ENCODE measurements around the gene PTOV1. TPM values are rescaled to one million over a fixed set of nuclear protein-coding genes. Genes with fewer than 3 reads are reported as not detected.
A peak's percentile ranks its signal among the peaks of the same experiment; 100 is the strongest.

The PTOV1 gene
- total and polyA plus RNA-seq, 12 donors, result 67.8 to 220 (median 91.4) TPM

DNA sequence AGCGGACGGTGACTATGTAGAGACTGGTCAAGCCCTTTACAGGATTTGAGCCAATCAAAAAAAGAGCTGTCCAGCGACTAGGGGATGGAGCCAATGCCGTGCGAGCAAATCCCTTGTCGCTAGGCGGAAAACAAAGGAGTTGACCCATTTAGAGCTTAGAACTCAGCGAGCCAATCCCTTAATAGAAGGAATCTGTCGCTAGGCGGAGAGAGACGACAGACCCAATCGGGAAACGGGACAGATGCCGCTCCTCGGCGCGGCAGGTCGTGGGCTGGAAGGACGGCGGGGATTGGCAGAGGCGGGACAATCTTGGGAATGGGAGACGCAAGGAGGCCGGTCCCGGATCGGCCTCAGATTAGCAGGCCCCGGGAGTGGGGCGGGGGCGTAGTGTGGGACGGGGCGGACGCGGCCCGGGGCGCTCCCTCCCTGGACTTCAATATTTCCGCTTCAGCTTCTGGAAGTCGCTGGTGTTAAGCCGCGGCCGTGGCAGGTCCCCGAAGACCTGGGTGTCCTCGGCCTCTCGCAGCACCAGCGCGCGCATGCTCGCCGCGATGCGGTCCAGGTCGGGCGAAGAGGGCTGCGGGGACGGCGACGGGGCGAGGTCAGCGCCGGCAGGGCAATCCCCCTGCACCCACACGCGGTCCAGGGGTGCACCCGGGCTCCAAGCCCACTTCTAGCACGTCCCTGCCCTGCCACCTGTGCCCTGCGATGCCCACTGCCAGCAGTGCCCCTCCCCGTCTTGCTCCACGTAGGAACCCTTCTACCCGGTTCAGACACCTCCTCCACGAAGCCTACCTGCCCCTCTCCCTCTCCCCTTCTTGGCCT, 18.7 kb downstream of the PTOV1 start:
- TF ChIP-seq, protein P1, sequence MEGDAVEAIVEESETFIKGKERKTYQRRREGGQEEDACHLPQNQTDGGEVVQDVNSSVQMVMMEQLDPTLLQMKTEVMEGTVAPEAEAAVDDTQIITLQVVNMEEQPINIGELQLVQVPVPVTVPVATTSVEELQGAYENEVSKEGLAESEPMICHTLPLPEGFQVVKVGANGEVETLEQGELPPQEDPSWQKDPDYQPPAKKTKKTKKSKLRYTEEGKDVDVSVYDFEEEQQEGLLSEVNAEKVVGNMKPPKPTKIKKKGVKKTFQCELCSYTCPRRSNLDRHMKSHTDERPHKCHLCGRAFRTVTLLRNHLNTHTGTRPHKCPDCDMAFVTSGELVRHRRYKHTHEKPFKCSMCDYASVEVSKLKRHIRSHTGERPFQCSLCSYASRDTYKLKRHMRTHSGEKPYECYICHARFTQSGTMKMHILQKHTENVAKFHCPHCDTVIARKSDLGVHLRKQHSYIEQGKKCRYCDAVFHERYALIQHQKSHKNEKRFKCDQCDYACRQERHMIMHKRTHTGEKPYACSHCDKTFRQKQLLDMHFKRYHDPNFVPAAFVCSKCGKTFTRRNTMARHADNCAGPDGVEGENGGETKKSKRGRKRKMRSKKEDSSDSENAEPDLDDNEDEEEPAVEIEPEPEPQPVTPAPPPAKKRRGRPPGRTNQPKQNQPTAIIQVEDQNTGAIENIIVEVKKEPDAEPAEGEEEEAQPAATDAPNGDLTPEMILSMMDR (IDR thresholded peaks at IDR 0.05), result peak in 3 of 9 donors; percentile 14 to 24 (median 16)
- Histone ChIP-seq H3K27me3 (no peaks in the 10 kb centered on the region), H3K4me3 (peak overlapping the region; percentile 41 to 73 (median 60)), H3K4me1 (peaks cover 20 to 61% (median 49%) of the 10 kb centered on the region in 9 donors), H3K27ac (peak overlapping the region; percentile 88 to 98 (median 94)), H3K9me3 (no peaks in the 10 kb centered on the region), H3K36me3 (peaks cover 0 to 28% (median 4%) of the 10 kb centered on the region in 9 donors)
- intact Hi-C loops (cut with DNase I), result loop anchor here in 5 of 10 donors (2.0 to 10.0 kb wide), 4 partner anchors 51 to 355 kb away; partner anchors contain the start of genes MED25 (in 5 of the 5), FCGRT (in 1 of the 5) and PRMT1 (in 1 of the 5)
- DNase-seq, result peak; percentile 96 to 98
- WGBS, 2 donors, result 1% methylated on average over 67 of the region's 67 CpGs
- ATAC-seq, result peak; percentile 77 to 91 (median 84)

DNA sequence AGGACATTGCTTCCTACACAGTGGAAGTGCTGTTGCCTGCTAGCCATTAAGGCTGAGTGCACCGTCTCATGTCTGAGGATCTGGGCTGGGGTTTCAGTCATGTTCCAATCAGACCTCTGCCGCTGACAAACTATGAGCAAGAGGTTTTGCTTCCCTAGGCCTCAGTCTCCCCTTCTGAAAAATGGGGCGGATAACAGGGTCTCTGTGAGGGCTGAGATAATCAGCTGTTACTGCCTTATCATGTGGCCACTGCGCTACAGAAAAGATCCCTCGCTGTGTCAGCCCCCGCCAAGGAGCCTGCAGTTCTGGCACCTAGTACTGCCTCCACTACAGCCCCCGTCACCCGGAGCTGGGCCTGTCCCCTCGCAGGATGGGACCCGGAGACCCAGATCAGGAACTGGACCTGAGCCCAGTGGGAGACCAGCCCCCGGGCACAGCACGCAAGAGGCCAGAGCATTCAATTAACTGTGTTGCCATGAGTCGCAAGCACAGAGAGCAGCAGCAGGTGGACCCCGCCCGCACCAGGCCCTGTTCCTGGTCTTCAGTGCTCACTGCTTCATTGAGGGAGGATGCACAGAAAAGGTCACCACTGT, 19.4 kb downstream of the PTOV1 start:
- H3K36me3 ChIP-seq, result peaks cover 0 to 25% (median 4%) of the 10 kb centered on the region in 9 donors
- no peaks in the 10 kb centered on the region for H3K27me3 ChIP-seq
- H3K4me1 ChIP-seq, result peaks cover 19 to 61% (median 48%) of the 10 kb centered on the region in 9 donors
- intact Hi-C loops (cut with DNase I), result no loop called here
- DNase-seq (peak in 1 of 2 donors; percentile 29), ATAC-seq (no peak)
- WGBS, 2 donors, result 75 to 76% methylated on average over 15 of the region's 15 CpGs
- peak overlapping the region; percentile 88 to 98 (median 94) for H3K27ac ChIP-seq
- TF ChIP-seq, protein P1 (IDR thresholded peaks at IDR 0.05), result no peak
- H3K9me3 ChIP-seq, result no peaks in the 10 kb centered on the region
- H3K4me3 ChIP-seq, result peak overlapping the region in 9 of 10 donors; percentile 42 to 73 (median 61)

DNA sequence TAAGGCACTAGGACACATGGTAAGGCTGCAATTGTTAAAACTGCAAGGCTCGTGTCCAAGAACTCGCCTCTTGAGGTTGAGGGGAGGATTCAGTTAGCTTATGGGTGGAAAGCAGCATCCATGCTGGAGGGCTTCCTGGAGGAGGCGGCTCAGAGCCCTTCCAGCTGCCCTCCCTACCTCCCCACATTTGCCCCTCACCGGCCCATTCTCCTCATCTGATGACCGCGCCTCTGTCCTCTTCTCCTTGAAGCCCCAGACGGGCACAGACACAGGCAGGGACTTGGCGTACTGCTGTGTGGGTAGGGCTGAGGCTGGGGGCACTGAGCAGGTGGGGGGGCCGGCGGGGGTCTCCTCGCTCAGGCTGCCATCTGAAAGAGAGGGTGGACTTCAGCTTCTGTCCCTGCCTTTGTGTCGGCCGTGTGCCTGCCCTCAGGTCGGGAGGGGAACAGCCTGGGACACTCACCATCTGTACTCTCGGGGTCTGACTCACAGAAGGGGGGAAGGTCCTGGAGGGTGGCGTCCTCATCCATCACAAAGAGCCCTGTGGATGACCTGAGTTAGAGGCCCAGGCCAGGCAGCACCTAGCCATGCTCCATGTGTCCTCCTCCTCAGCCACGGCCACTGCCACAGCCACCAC, 20.5 kb downstream of the PTOV1 start:
- DNase-seq, result peak in 1 of 2 donors; percentile 15
- peaks cover 15 to 56% (median 43%) of the 10 kb centered on the region in 9 donors for H3K4me1 ChIP-seq

More for the DNA sequence above, 20.5 kb downstream of the PTOV1 start:
- H3K9me3 ChIP-seq, result no peaks in the 10 kb centered on the region
- no peak overlapping the region for H3K4me3 ChIP-seq
- TF ChIP-seq, protein P1 (IDR thresholded peaks at IDR 0.05), result no peak
- intact Hi-C loops (cut with DNase I), result no loop called here
- WGBS, 2 donors, result 91 to 92% methylated on average over 17 of the region's 17 CpGs
- no peak overlapping the region for H3K27ac ChIP-seq
- peaks cover 0 to 25% (median 4%) of the 10 kb centered on the region in 9 donors for H3K36me3 ChIP-seq
- no peaks in the 10 kb centered on the region for H3K27me3 ChIP-seq
- no peak for ATAC-seq

Measured in heart right ventricle (tissue), 16 donors.